Liver (tissue), 9 donors: ENCODE data around the gene COL11A2. TPM values are rescaled to one million over a fixed set of nuclear protein-coding genes. Genes with fewer than 3 reads are reported as not detected.

Experiments used
- DNase-seq: peaks from one replicate; pipeline ENCODE4 v3.0.0-alpha.2; 2017; ENCODE audit warnings: low spot score
- H3K27ac ChIP-seq, 2 donors: one replicate each; pipeline ENCODE4 v1.7.0; 2013; ENCODE audit warnings: inconsistent platforms in 2 of 2, low read length in 2 of 2, control low read depth in 1 of 2, low read depth in 1 of 2, mild to moderate bottlenecking in 1 of 2
- H3K27me3 ChIP-seq, 4 donors: one replicate each; pipeline versions ENCODE4 v1.6.1 to v1.7.0; 2013; ENCODE audit warnings: low read length in 3 of 4, inconsistent platforms in 1 of 4, mild to moderate bottlenecking in 1 of 4, moderate library complexity in 1 of 4; ENCODE audit not compliant: control insufficient read depth in 4 of 4, insufficient read depth in 4 of 4
- H3K36me3 ChIP-seq, 4 donors: one replicate each; pipeline versions ENCODE4 v1.6.1 to v1.7.0; 2013; ENCODE audit warnings: low read length in 3 of 4, mild to moderate bottlenecking in 3 of 4, low read depth in 1 of 4, moderate library complexity in 1 of 4; ENCODE audit not compliant: control insufficient read depth in 4 of 4, insufficient read depth in 3 of 4
- H3K4me1 ChIP-seq, 4 donors: one replicate each; pipeline versions ENCODE4 v1.6.1 to v1.7.0; 2013; ENCODE audit warnings: low read length in 3 of 4, mild to moderate bottlenecking in 3 of 4, moderate library complexity in 1 of 4; ENCODE audit not compliant: control insufficient read depth in 4 of 4, insufficient read depth in 4 of 4
- H3K4me3 ChIP-seq, 3 donors: one replicate each; pipeline versions ENCODE4 v1.6.1 to v1.7.0; 2013; ENCODE audit warnings: low read length in 3 of 3, control low read depth in 1 of 3, low read depth in 1 of 3, mild to moderate bottlenecking in 1 of 3
- H3K9ac ChIP-seq, 2 donors: one replicate each; pipeline ENCODE4 v1.7.0; 2013; ENCODE audit warnings: low read length in 2 of 2, mild to moderate bottlenecking in 2 of 2, moderate library complexity in 2 of 2, control low read depth in 1 of 2, low read depth in 1 of 2
- H3K9me3 ChIP-seq, 4 donors: one replicate each; pipeline versions ENCODE4 v1.6.1 to v1.7.0; 2013; ENCODE audit warnings: low read length in 3 of 4; ENCODE audit not compliant: control insufficient read depth in 4 of 4
- EGR1 ChIP-seq, 2 donors: IDR thresholded peaks; 2 replicates each; pipeline ENCODE4 v1.6.1; 2016 to 2018; ENCODE audit warnings: antibody characterized with exemption in 2 of 2, low read depth in 2 of 2
- FOXA1 ChIP-seq: IDR thresholded peaks from 2 replicates; pipeline ENCODE4 v1.6.1; 2016; ENCODE audit warnings: antibody characterized with exemption
- HNF4A ChIP-seq, 2 donors: conservative IDR thresholded peaks; 2 replicates each; pipeline ENCODE4 v1.6.1; 2016; ENCODE audit warnings: antibody characterized with exemption in 2 of 2, mild to moderate bottlenecking in 2 of 2
- HNF4G ChIP-seq: IDR thresholded peaks from 2 replicates; pipeline ENCODE4 v1.6.1; 2016; ENCODE audit warnings: antibody characterized with exemption
- JUND ChIP-seq, 2 donors: IDR thresholded peaks; 2 replicates each; pipeline ENCODE4 v1.6.1; 2016; ENCODE audit warnings: antibody characterized with exemption in 2 of 2
- NR2F2 ChIP-seq: IDR thresholded peaks from 2 replicates; pipeline ENCODE4 v1.6.1; 2016; ENCODE audit warnings: antibody characterized with exemption
- SP1 ChIP-seq: IDR thresholded peaks from 2 replicates; pipeline ENCODE4 v1.6.1; 2018; ENCODE audit warnings: antibody characterized with exemption, mild to moderate bottlenecking
- YY1 ChIP-seq: IDR thresholded peaks from 2 replicates; pipeline ENCODE4 v1.6.1; 2016; ENCODE audit warnings: antibody characterized with exemption, mild to moderate bottlenecking
- WGBS: extraction: QIAGEN DNeasy Blood & Tissue Kit; methylation state at CpG from one replicate; pipeline ENCODE4 v1.1.7; 2013; 5-methylcytosine and 5-hydroxymethylcytosine counted together
- polyA plus RNA-seq, 2 donors: library from polyadenylated mRNA; stranded (reverse) in 1 of 2; unstranded in 1 of 2; fragments of 200-250 nt in 1 of 2; fragments of >200 nt in 1 of 2; fragmentation: Nextera tagmentation in 1 of 2; extraction: Ambion mirVana in 1 of 2; gene quantifications; one replicate each; pipeline versions ENCODE4 v1.2.1 to v1.2.3, GENCODE V29; 2013 to 2015
- total RNA-seq, 2 donors: library from RNA; depleted of rRNA; stranded (reverse); fragments of >200 nt; gene quantifications; one replicate each; pipeline ENCODE4 v1.2.3, GENCODE V29; 2014
- TF ChIP-seq, protein P1 (sequence below): IDR thresholded peaks from 2 replicates; pipeline ENCODE4 v1.6.1; 2016; ENCODE audit warnings: antibody characterized with exemption, mild to moderate bottlenecking
- TF ChIP-seq, protein P2 (sequence below): fragments of 150-350 bp; IDR thresholded peaks from 2 replicates; pipeline ENCODE4 v1.5.1; 2017; ENCODE audit warnings: improper control_type of control experiment, low read depth, low read length; ENCODE audit not compliant: missing input control
- TF ChIP-seq, protein P3 (sequence below): IDR thresholded peaks from 2 replicates; pipeline ENCODE4 v1.6.1; 2016; ENCODE audit warnings: antibody characterized with exemption
- TF ChIP-seq, protein P4 (sequence below): IDR thresholded peaks from 2 replicates; pipeline ENCODE4 v1.6.1; 2016; ENCODE audit warnings: antibody characterized with exemption
- TF ChIP-seq, protein P5 (sequence below): IDR thresholded peaks from 2 replicates; pipeline ENCODE4 v1.6.1; 2016; ENCODE audit warnings: antibody characterized with exemption
- donor health status: healthy.
- donor health status: healthy.
- donor health status: healthy.
- donor health status: healthy.
- donor health status: healthy.

Gene COL11A2
- total and polyA plus RNA-seq, 4 donors: 0.15 to 0.59 (median 0.27) TPM

- no peak for DNase-seq
- Histone ChIP-seq H3K27me3 (no peaks in the 10 kb centered on the region), H3K4me1 (no peaks in the 10 kb centered on the region), H3K4me3 (no peak overlapping the region), H3K9me3 (no peaks in the 10 kb centered on the region), H3K36me3 (no peaks in the 10 kb centered on the region), H3K9ac (no peak overlapping the region), H3K27ac (no peak overlapping the region)
- no peak for TF ChIP-seq JUND (IDR thresholded peaks at IDR 0.05)
- WGBS: 92% methylated on average over 19 of the region's 19 CpGs
These were observed 14.5 kb downstream of the COL11A2 start for GRCh38 chr6:33177552-33178446.

DNA sequence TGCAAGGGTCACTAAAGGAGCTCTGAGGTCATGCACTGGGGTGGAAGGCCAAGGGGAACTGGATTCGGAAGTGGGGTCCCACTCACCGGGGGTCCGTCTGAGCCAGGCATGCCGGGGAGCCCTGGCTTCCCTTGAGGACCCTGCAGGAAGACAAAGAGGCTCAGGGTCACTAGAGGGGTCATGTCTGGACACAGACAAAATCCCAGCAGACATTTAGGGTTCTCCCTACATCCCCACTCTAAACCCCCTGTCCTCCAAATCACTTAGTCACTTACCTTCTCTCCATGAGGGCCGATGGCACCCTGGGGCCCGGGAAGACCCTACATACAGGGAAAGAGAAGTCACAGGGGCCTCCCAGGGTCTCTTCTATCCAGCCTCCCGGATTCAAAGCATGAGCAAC lies 15.4 kb downstream of the COL11A2 start:
- WGBS: 90% methylated on average over 7 of the region's 7 CpGs
- H3K4me3 ChIP-seq: no peak overlapping the region
- DNase-seq: no peak

More for the DNA sequence above, 15.4 kb downstream of the COL11A2 start:
- Histone ChIP-seq H3K27ac (no peak overlapping the region), H3K9me3 (no peaks in the 10 kb centered on the region), H3K27me3 (no peaks in the 10 kb centered on the region), H3K36me3 (no peaks in the 10 kb centered on the region), H3K4me1 (no peaks in the 10 kb centered on the region), H3K9ac (no peak overlapping the region)
- TF ChIP-seq, protein P1, sequence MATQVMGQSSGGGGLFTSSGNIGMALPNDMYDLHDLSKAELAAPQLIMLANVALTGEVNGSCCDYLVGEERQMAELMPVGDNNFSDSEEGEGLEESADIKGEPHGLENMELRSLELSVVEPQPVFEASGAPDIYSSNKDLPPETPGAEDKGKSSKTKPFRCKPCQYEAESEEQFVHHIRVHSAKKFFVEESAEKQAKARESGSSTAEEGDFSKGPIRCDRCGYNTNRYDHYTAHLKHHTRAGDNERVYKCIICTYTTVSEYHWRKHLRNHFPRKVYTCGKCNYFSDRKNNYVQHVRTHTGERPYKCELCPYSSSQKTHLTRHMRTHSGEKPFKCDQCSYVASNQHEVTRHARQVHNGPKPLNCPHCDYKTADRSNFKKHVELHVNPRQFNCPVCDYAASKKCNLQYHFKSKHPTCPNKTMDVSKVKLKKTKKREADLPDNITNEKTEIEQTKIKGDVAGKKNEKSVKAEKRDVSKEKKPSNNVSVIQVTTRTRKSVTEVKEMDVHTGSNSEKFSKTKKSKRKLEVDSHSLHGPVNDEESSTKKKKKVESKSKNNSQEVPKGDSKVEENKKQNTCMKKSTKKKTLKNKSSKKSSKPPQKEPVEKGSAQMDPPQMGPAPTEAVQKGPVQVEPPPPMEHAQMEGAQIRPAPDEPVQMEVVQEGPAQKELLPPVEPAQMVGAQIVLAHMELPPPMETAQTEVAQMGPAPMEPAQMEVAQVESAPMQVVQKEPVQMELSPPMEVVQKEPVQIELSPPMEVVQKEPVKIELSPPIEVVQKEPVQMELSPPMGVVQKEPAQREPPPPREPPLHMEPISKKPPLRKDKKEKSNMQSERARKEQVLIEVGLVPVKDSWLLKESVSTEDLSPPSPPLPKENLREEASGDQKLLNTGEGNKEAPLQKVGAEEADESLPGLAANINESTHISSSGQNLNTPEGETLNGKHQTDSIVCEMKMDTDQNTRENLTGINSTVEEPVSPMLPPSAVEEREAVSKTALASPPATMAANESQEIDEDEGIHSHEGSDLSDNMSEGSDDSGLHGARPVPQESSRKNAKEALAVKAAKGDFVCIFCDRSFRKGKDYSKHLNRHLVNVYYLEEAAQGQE: no peak
- TF ChIP-seq, protein P2, sequence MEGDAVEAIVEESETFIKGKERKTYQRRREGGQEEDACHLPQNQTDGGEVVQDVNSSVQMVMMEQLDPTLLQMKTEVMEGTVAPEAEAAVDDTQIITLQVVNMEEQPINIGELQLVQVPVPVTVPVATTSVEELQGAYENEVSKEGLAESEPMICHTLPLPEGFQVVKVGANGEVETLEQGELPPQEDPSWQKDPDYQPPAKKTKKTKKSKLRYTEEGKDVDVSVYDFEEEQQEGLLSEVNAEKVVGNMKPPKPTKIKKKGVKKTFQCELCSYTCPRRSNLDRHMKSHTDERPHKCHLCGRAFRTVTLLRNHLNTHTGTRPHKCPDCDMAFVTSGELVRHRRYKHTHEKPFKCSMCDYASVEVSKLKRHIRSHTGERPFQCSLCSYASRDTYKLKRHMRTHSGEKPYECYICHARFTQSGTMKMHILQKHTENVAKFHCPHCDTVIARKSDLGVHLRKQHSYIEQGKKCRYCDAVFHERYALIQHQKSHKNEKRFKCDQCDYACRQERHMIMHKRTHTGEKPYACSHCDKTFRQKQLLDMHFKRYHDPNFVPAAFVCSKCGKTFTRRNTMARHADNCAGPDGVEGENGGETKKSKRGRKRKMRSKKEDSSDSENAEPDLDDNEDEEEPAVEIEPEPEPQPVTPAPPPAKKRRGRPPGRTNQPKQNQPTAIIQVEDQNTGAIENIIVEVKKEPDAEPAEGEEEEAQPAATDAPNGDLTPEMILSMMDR: no peak
- TF ChIP-seq NR2F2: no peak
- no peak for TF ChIP-seq SP1
- TF ChIP-seq, protein P3, sequence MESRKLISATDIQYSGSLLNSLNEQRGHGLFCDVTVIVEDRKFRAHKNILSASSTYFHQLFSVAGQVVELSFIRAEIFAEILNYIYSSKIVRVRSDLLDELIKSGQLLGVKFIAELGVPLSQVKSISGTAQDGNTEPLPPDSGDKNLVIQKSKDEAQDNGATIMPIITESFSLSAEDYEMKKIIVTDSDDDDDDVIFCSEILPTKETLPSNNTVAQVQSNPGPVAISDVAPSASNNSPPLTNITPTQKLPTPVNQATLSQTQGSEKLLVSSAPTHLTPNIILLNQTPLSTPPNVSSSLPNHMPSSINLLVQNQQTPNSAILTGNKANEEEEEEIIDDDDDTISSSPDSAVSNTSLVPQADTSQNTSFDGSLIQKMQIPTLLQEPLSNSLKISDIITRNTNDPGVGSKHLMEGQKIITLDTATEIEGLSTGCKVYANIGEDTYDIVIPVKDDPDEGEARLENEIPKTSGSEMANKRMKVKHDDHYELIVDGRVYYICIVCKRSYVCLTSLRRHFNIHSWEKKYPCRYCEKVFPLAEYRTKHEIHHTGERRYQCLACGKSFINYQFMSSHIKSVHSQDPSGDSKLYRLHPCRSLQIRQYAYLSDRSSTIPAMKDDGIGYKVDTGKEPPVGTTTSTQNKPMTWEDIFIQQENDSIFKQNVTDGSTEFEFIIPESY: no peak
- no peak for TF ChIP-seq FOXA1
- no peak for TF ChIP-seq HNF4G
- TF ChIP-seq EGR1 (IDR thresholded peaks at IDR 0.05; ENCODE audit: low read depth in 2 of 2): no peak
- TF ChIP-seq HNF4A (conservative IDR thresholded peaks at IDR 0.05): no peak
- TF ChIP-seq, protein P4, sequence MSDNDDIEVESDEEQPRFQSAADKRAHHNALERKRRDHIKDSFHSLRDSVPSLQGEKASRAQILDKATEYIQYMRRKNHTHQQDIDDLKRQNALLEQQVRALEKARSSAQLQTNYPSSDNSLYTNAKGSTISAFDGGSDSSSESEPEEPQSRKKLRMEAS: no peak
- TF ChIP-seq, protein P5, sequence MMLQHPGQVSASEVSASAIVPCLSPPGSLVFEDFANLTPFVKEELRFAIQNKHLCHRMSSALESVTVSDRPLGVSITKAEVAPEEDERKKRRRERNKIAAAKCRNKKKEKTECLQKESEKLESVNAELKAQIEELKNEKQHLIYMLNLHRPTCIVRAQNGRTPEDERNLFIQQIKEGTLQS: no peak
- TF ChIP-seq YY1: no peak
